ENCODE measurements around the gene SLC30A7.

GRCh38 chr1:100942304-100943046 is 46.6 kb downstream of the SLC30A7 start:
- no peak for TF ChIP-seq CTCF (IDR thresholded peaks at IDR 0.05)
- no peak for TF ChIP-seq POLR2A (IDR thresholded peaks at IDR 0.05)
